ENCODE data around the gene LRRC43.

LRRC43 gene

DNA sequence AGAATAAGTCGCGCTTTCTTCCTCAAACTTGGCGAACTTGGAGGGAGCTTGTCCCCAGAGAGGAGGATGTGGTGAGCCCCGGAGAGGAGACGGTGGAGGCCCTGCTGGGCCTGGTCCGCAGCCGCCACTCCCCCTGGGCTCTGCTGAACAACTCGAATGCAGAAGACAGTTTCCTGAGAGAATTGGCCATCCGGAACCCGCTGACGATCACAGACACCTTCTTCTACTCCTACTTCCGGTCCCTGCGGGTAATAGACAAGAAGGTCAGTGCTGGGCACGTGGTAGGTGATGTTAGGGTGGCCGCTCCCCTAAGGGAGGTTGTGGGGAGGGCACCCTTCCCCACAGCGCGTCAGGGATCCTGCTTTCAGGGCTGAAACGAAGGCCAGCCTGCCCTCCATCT lies 1.6 kb downstream of the LRRC43 start:
- TF ChIP-seq, protein P1, sequence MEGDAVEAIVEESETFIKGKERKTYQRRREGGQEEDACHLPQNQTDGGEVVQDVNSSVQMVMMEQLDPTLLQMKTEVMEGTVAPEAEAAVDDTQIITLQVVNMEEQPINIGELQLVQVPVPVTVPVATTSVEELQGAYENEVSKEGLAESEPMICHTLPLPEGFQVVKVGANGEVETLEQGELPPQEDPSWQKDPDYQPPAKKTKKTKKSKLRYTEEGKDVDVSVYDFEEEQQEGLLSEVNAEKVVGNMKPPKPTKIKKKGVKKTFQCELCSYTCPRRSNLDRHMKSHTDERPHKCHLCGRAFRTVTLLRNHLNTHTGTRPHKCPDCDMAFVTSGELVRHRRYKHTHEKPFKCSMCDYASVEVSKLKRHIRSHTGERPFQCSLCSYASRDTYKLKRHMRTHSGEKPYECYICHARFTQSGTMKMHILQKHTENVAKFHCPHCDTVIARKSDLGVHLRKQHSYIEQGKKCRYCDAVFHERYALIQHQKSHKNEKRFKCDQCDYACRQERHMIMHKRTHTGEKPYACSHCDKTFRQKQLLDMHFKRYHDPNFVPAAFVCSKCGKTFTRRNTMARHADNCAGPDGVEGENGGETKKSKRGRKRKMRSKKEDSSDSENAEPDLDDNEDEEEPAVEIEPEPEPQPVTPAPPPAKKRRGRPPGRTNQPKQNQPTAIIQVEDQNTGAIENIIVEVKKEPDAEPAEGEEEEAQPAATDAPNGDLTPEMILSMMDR (IDR thresholded peaks at IDR 0.05), result no peak
- peaks cover 25% of the 10 kb centered on the region for H3K4me1 Mint-ChIP-seq
- no peaks in the 10 kb centered on the region for H3K36me3 Mint-ChIP-seq (ENCODE audit: low read depth)
- DNase-seq, result no peak
- no peaks in the 10 kb centered on the region for H3K9me3 Mint-ChIP-seq
- no peak overlapping the region for H3K27ac Mint-ChIP-seq
- H3K27me3 Mint-ChIP-seq (ENCODE audit: low read depth, poor library complexity), result peaks cover 41% of the 10 kb centered on the region
- peak overlapping the region; percentile 65 for H3K4me3 Mint-ChIP-seq

DNA sequence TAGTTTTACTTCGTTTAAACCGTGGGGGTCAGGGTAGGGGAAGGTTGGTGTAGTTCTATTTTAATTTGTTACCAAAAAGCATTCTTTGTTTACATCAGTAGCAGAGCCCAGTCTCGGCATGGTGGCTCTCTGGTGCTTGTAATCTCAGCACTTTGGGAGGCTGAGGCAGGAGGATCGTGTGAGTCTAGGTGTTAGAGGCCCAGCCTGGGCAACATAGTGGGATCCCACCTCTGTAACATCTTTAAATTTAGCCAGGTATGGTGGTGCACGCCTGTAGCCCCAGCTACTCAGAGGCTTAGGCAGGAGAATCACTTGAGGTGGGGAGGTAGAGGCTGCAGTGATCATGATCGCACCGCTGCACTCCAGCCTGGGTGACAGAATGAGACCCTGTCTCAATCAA lies 2.2 kb downstream of the LRRC43 start:
- Mint-ChIP-seq H3K4me3 (peak overlapping the region; percentile 52), H3K9me3 (no peaks in the 10 kb centered on the region), H3K27ac (no peak overlapping the region), H3K27me3 (ENCODE audit: low read depth, poor library complexity) (peaks cover 41% of the 10 kb centered on the region), H3K4me1 (peaks cover 30% of the 10 kb centered on the region), H3K36me3 (ENCODE audit: low read depth) (no peaks in the 10 kb centered on the region)
- TF ChIP-seq, protein P1 (IDR thresholded peaks at IDR 0.05), result no peak
- DNase-seq, result no peak

DNA sequence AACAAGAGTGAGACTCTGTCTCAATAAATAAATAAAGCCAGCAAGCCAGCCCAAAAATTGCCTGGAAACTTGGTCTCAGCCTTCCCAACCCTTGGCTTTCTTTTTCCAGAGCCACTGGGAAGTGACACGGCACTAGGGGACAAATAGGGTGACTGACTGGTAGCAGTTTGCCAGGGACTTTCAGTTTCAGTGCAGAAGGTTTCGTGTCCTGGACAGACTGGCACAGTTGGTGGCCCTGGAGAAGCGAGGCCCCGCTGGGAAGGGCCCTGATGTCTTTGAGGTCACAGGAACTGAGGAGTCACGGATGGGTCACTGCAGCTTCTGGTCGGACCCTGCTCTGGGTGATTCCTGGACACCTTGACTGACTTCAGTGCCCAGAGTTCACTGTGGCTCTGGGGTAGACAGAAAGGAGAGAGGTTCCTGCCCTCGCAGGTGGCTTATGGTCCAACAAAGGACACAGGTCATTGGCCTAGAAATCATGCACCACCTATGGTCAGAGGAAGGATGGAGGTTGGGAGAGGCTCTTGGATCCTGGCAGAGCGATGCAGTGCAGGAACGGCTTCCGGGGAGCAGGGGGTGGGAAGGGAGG lies 2.7 kb downstream of the LRRC43 start:
- no peak overlapping the region for H3K4me3 Mint-ChIP-seq
- DNase-seq, result no peak
- TF ChIP-seq, protein P1 (IDR thresholded peaks at IDR 0.05), result no peak
- no peaks in the 10 kb centered on the region for H3K9me3 Mint-ChIP-seq
- H3K4me1 Mint-ChIP-seq, result peaks cover 33% of the 10 kb centered on the region
- H3K27ac Mint-ChIP-seq, result no peak overlapping the region
- no peaks in the 10 kb centered on the region for H3K36me3 Mint-ChIP-seq (ENCODE audit: low read depth)
- H3K27me3 Mint-ChIP-seq (ENCODE audit: low read depth, poor library complexity), result peaks cover 38% of the 10 kb centered on the region

DNA sequence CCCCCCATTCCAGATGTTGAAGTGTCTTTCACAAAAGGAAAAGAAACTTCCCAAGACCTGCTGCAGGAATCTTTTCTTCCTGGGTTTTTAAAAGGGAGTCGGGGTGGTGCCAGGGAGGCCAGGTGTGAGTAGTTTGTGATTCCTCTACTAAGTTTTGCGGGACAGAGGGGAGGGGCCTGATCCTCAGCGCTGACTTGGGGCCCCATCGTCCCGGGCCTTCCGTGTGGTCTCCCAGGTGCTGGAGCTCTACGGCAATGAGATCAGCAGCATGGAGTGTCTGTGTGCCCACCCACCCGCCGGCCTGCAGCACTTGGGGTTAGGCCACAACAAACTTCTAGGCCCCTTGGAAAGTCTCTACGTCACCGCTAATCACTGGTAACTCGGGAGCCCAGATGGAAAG lies 4.5 kb downstream of the LRRC43 start:
- Mint-ChIP-seq H3K4me1 (peaks cover 42% of the 10 kb centered on the region), H3K36me3 (ENCODE audit: low read depth) (peaks cover 1% of the 10 kb centered on the region), H3K27me3 (ENCODE audit: low read depth, poor library complexity) (peaks cover 27% of the 10 kb centered on the region), H3K27ac (no peak overlapping the region), H3K4me3 (no peak overlapping the region), H3K9me3 (peaks cover 1% of the 10 kb centered on the region)
- no peak for DNase-seq
- TF ChIP-seq, protein P1 (IDR thresholded peaks at IDR 0.05), result no peak

DNA sequence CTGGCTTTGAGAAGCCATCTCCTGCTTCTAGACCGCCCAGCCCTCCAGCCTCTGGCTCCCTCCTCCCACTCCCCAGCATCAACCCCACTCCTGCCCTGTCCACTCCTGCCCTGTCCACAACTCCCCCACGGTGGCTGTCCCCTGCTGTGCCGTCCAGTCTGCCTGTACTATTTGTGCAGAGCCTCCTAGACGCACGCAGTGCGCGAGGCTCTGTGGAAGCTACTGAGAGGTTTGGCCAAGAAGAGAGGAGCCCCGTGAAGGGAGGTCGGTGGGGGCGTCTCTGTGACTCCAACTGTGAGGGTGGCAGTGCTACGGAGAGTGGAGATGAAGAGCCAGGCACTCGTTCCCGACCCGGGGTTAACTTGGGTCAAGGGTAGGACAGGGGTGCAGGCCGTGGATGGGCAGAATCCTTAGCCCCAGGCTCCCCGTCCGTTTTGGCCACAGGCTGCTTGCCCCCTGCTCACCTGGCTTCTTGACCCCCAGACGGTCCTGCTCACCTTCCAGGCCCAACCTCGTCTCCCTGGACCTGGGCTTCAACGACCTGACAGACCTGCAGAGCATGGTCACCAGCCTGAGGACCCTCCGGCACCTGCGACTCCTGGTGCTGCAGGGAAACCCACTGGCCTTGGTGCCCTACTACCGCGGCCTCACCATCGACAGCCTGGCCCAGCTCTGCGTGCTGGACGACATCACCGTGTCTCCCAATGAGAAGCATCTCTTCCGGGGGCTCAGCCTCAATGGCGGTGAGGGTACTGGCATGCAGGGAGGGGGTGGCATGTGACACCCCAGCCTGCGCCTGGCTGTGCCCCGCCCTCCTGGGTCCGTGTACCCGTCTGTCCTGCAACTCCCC lies 6.9 kb downstream of the LRRC43 start:
- DNase-seq, result no peak
- Mint-ChIP-seq H3K4me3 (no peak overlapping the region), H3K36me3 (ENCODE audit: low read depth) (peaks cover 5% of the 10 kb centered on the region), H3K27ac (no peak overlapping the region), H3K27me3 (ENCODE audit: low read depth, poor library complexity) (peaks cover 10% of the 10 kb centered on the region), H3K4me1 (peaks cover 38% of the 10 kb centered on the region), H3K9me3 (peaks cover 8% of the 10 kb centered on the region)
- TF ChIP-seq, protein P1 (IDR thresholded peaks at IDR 0.05), result no peak
